Hypothalamus (tissue), 51 donors: Measurements from ENCODE around the gene MBD3.
A peak's percentile ranks its signal among the peaks of the same experiment; 100 is the strongest.

ENCODE experiments used
- DNase-seq, 51 donors: peaks; one replicate each; lab custom pipeline; 2025; lab: John Stamatoyannopoulos, UW

The MBD3 gene

GRCh38 chr19:1575323-1576241 lies 17.1 kb downstream of the MBD3 start:
- DNase-seq = no peak

GRCh38 chr19:1574354-1575136 lies 18.1 kb downstream of the MBD3 start:
- no peak for DNase-seq

GRCh38 chr19:1572795-1573194 lies 19.9 kb downstream of the MBD3 start:
- no peak for DNase-seq

- no peak for DNase-seq
Observed at GRCh38 chr19:1571358-1571757, 21.3 kb downstream of the MBD3 start.

GRCh38 chr19:1570836-1571235 lies 21.8 kb downstream of the MBD3 start:
- DNase-seq = no peak

- no peak for DNase-seq
Observed at GRCh38 chr19:1569997-1570396, 22.7 kb downstream of the MBD3 start.

GRCh38 chr19:1568320-1569019 lies 24.2 kb downstream of the MBD3 start, which contains the start of gene MEX3D:
TSS of gene MEX3D (minus strand) at chr19:1568325. CDS start at chr19:1568058, 267 bp downstream.
- peak in 41 of 51 donors; percentile 2 to 81 (median 30) for DNase-seq

GRCh38 chr19:1567848-1568227 lies 24.8 kb downstream of the MBD3 start:
- no peak for DNase-seq

GRCh38 chr19:1567116-1567847 lies 25.4 kb downstream of the MBD3 start:
- peak in 7 of 51 donors; percentile 33 to 77 (median 48) for DNase-seq

GRCh38 chr19:1566392-1567115 lies 26.1 kb downstream of the MBD3 start:
- DNase-seq = peak; percentile 28 to 94 (median 86)

GRCh38 chr19:1563251-1563650 lies 29.4 kb downstream of the MBD3 start:
- no peak for DNase-seq

GRCh38 chr19:1561236-1561842 lies 31.3 kb downstream of the MBD3 start:
- DNase-seq = no peak

GRCh38 chr19:1560286-1560882 lies 32.3 kb downstream of the MBD3 start:
- DNase-seq = no peak

- no peak for DNase-seq
Observed at GRCh38 chr19:1558552-1558951, 34.1 kb downstream of the MBD3 start.

- no peak for DNase-seq
Observed at GRCh38 chr19:1556390-1557070, 36.1 kb downstream of the MBD3 start.

- DNase-seq = no peak
Observed at GRCh38 chr19:1555487-1556389, 36.9 kb downstream of the MBD3 start.

- DNase-seq = no peak
Observed at GRCh38 chr19:1554968-1555367, 37.7 kb downstream of the MBD3 start.
